ENCODE data around the gene LRR1.
"Not testable (repeated sequence)": the region's sequence is repeated elsewhere in the genome, so short reads cannot be mapped to it uniquely, and the experiment has no call there.

DNA sequence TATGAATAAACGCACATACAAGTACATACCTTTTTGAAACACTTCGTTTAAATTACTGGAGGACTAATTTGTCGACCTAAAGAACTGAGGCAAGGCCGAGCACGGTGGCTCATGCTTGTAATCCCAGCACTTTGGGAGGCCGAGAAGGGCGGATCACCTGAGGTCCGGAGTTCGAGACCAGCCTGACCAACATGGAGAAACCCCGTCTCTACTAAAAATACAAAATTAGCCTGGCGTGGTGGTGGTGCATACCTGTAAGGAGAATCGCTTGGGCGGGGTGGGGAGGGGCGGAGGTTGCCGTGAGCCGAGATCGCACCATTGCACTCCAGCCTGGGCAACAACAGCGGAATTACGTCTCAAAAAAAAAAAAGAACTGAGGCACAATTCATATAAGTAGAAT is 20.5 kb downstream of the LRR1 start:
- not testable (repeated sequence) for TF ChIP-seq POLR2AphosphoS5, POLR2A (IDR thresholded peaks at IDR 0.05; ENCODE audit: low read depth, low read length)
